ENCODE data around the gene KIF6.

The KIF6 gene

GRCh38 chr6:39574991-39575390, 150.2 kb downstream of the KIF6 start:
- Histone ChIP-seq H3F3A (ENCODE audit: insufficient read depth, low read length) (no peaks in the 10 kb centered on the region), H3K4me1 (ENCODE audit: insufficient read depth, low read length, severe bottlenecking) (no peaks in the 10 kb centered on the region), H3K36me3 (ENCODE audit: insufficient read depth, low read length) (no peaks in the 10 kb centered on the region), H4K20me1 (ENCODE audit: insufficient read depth, low read length) (no peaks in the 10 kb centered on the region), H2AFZ (ENCODE audit: low read length) (no peak overlapping the region), H3K9me3 (ENCODE audit: low read length) (no peaks in the 10 kb centered on the region), H3K27me3 (ENCODE audit: insufficient read depth, low read length) (no peaks in the 10 kb centered on the region), H3K9me2 (ENCODE audit: low read depth, low read length) (no peaks in the 10 kb centered on the region; the same call in 1 of the 2 replicates), H3K27ac (ENCODE audit: low read depth, low read length, poor library complexity, severe bottlenecking) (no peak overlapping the region), H3K9ac (ENCODE audit: low read length) (no peak overlapping the region), H3K4me2 (ENCODE audit: low read length) (no peak overlapping the region), H3K79me2 (ENCODE audit: insufficient read depth, low read length) (no peaks in the 10 kb centered on the region), H3K4me3 (ENCODE audit: low read depth, low read length, poor library complexity, severe bottlenecking) (no peak overlapping the region)
- TF ChIP-seq, protein P1, sequence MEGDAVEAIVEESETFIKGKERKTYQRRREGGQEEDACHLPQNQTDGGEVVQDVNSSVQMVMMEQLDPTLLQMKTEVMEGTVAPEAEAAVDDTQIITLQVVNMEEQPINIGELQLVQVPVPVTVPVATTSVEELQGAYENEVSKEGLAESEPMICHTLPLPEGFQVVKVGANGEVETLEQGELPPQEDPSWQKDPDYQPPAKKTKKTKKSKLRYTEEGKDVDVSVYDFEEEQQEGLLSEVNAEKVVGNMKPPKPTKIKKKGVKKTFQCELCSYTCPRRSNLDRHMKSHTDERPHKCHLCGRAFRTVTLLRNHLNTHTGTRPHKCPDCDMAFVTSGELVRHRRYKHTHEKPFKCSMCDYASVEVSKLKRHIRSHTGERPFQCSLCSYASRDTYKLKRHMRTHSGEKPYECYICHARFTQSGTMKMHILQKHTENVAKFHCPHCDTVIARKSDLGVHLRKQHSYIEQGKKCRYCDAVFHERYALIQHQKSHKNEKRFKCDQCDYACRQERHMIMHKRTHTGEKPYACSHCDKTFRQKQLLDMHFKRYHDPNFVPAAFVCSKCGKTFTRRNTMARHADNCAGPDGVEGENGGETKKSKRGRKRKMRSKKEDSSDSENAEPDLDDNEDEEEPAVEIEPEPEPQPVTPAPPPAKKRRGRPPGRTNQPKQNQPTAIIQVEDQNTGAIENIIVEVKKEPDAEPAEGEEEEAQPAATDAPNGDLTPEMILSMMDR (IDR thresholded peaks at IDR 0.05; ENCODE audit: low read length), result no peak
- TF ChIP-seq EZH2 (IDR thresholded peaks at IDR 0.05; ENCODE audit: borderline replicate concordance, low read length), result no peak

GRCh38 chr6:39573541-39573940, 151.7 kb downstream of the KIF6 start:
- Histone ChIP-seq H3K36me3 (ENCODE audit: insufficient read depth, low read length) (no peaks in the 10 kb centered on the region), H3K4me1 (ENCODE audit: insufficient read depth, low read length, severe bottlenecking) (no peaks in the 10 kb centered on the region), H3K27ac (ENCODE audit: low read depth, low read length, poor library complexity, severe bottlenecking) (no peak overlapping the region), H2AFZ (ENCODE audit: low read length) (no peak overlapping the region), H3K9me3 (ENCODE audit: low read length) (no peaks in the 10 kb centered on the region), H3K9ac (ENCODE audit: low read length) (no peak overlapping the region), H4K20me1 (ENCODE audit: insufficient read depth, low read length) (no peaks in the 10 kb centered on the region), H3K4me3 (ENCODE audit: low read depth, low read length, poor library complexity, severe bottlenecking) (no peak overlapping the region), H3K9me2 (ENCODE audit: low read depth, low read length) (no peaks in the 10 kb centered on the region), H3K27me3 (ENCODE audit: insufficient read depth, low read length) (no peaks in the 10 kb centered on the region), H3K4me2 (ENCODE audit: low read length) (no peak overlapping the region), H3F3A (ENCODE audit: insufficient read depth, low read length) (no peaks in the 10 kb centered on the region), H3K79me2 (ENCODE audit: insufficient read depth, low read length) (no peaks in the 10 kb centered on the region)
- TF ChIP-seq, protein P1 (IDR thresholded peaks at IDR 0.05; ENCODE audit: low read length), result no peak
- TF ChIP-seq EZH2 (IDR thresholded peaks at IDR 0.05; ENCODE audit: borderline replicate concordance, low read length), result no peak

- Histone ChIP-seq H3K9ac (ENCODE audit: low read length) (no peak overlapping the region), H3K9me2 (ENCODE audit: low read depth, low read length) (no peaks in the 10 kb centered on the region), H3K4me3 (ENCODE audit: low read depth, low read length, poor library complexity, severe bottlenecking) (no peak overlapping the region), H2AFZ (ENCODE audit: low read length) (no peak overlapping the region), H3K4me1 (ENCODE audit: insufficient read depth, low read length, severe bottlenecking) (no peaks in the 10 kb centered on the region), H3K4me2 (ENCODE audit: low read length) (no peak overlapping the region), H3K9me3 (ENCODE audit: low read length) (no peaks in the 10 kb centered on the region), H3K79me2 (ENCODE audit: insufficient read depth, low read length) (no peaks in the 10 kb centered on the region), H4K20me1 (ENCODE audit: insufficient read depth, low read length) (no peaks in the 10 kb centered on the region), H3K27me3 (ENCODE audit: insufficient read depth, low read length) (no peaks in the 10 kb centered on the region), H3F3A (ENCODE audit: insufficient read depth, low read length) (no peaks in the 10 kb centered on the region), H3K27ac (ENCODE audit: low read depth, low read length, poor library complexity, severe bottlenecking) (no peak overlapping the region), H3K36me3 (ENCODE audit: insufficient read depth, low read length) (no peaks in the 10 kb centered on the region)
- no peak for TF ChIP-seq EZH2 (IDR thresholded peaks at IDR 0.05; ENCODE audit: borderline replicate concordance, low read length)
- TF ChIP-seq, protein P1 (IDR thresholded peaks at IDR 0.05; ENCODE audit: low read length), result no peak
These were observed 152.4 kb downstream of the KIF6 start for GRCh38 chr6:39572661-39573340.

Data from OCI-LY1 (cell line).